ENCODE results near the gene BNC2. TPM values are rescaled to one million over a fixed set of nuclear protein-coding genes. Genes with fewer than 3 reads are reported as not detected.

The BNC2 gene
- total RNA-seq, 1 experiment from 2014 or later: 5.7 TPM

DNA sequence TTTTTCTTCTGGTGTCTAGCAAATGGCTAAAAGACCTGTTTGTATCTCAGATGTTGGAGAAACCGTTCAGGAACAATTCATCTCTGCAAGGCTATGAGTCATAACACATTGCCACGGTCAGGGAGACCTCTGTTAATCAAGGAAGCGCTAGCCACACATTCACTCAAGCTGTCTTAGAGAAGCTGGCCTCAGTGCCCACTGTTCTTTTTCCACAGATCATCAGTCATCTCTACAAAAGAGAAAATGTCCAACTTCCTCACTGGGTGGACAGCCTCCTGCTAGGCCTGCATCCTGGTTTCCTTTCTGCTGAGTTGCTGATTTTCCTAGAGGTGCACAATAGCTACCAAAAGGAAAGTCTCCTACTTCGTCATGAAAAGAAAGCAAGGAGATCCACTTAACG is 360.5 kb downstream of the BNC2 start:
- Histone ChIP-seq H3K9me3 (ENCODE audit: control insufficient read depth, insufficient read depth, low read depth, low read length) (no peaks in the 10 kb centered on the region), H3K4me3 (ENCODE audit: low read depth in 2 of 2, low read length in 2 of 2) (no peak overlapping the region), H3K36me3 (ENCODE audit: control insufficient read depth, insufficient read depth, low read length) (no peaks in the 10 kb centered on the region), H3K27ac (ENCODE audit: low read length) (no peak overlapping the region), H3K4me1 (ENCODE audit: control insufficient read depth, insufficient read depth, low read length) (no peaks in the 10 kb centered on the region; the same call in 1 of the 2 replicates), H3K27me3 (ENCODE audit: control insufficient read depth, insufficient read depth, low read length) (no peaks in the 10 kb centered on the region)
- intact Hi-C loops (cut with micrococcal nuclease; ENCODE audit: unreplicated experiment) (no loop called here), in situ Hi-C loops (cut with HindIII; ENCODE audit: low pct_unique_long_range_greater_than_20kb, low sequenced_read_pairs) (no loop called here)
- TF ChIP-seq CTCF (IDR thresholded peaks at IDR 0.05) (no peak), SIN3A (IDR thresholded peaks at IDR 0.05; ENCODE audit: borderline replicate concordance, insufficient read depth, low read depth, low read length) (no peak), TCF7L2 (IDR thresholded peaks at IDR 0.05; ENCODE audit: low read depth, low read length) (no peak), POLR2AphosphoS5 (IDR thresholded peaks at IDR 0.05; ENCODE audit: low read depth, low read length) (no peak)
- TF ChIP-seq, protein P1, sequence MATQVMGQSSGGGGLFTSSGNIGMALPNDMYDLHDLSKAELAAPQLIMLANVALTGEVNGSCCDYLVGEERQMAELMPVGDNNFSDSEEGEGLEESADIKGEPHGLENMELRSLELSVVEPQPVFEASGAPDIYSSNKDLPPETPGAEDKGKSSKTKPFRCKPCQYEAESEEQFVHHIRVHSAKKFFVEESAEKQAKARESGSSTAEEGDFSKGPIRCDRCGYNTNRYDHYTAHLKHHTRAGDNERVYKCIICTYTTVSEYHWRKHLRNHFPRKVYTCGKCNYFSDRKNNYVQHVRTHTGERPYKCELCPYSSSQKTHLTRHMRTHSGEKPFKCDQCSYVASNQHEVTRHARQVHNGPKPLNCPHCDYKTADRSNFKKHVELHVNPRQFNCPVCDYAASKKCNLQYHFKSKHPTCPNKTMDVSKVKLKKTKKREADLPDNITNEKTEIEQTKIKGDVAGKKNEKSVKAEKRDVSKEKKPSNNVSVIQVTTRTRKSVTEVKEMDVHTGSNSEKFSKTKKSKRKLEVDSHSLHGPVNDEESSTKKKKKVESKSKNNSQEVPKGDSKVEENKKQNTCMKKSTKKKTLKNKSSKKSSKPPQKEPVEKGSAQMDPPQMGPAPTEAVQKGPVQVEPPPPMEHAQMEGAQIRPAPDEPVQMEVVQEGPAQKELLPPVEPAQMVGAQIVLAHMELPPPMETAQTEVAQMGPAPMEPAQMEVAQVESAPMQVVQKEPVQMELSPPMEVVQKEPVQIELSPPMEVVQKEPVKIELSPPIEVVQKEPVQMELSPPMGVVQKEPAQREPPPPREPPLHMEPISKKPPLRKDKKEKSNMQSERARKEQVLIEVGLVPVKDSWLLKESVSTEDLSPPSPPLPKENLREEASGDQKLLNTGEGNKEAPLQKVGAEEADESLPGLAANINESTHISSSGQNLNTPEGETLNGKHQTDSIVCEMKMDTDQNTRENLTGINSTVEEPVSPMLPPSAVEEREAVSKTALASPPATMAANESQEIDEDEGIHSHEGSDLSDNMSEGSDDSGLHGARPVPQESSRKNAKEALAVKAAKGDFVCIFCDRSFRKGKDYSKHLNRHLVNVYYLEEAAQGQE (IDR thresholded peaks at IDR 0.05; ENCODE audit: insufficient read depth in 1 of 2, low read depth in 2 of 2, low read length in 1 of 2): no peak
- no peak for DNase-seq (ENCODE audit: low read depth, low spot score)
- ATAC-seq: no peak
- POLR2A ChIA-PET: no interaction called here
- CTCF ChIA-PET: no interaction called here
- no TSS peak for BruUV-seq (replicated peaks)

GRCh38 chr9:16505199-16505598 is 365.3 kb downstream of the BNC2 start:
- Histone ChIP-seq H3K9me3 (ENCODE audit: control insufficient read depth, insufficient read depth, low read depth, low read length) (no peaks in the 10 kb centered on the region), H3K27me3 (ENCODE audit: control insufficient read depth, insufficient read depth, low read length) (no peaks in the 10 kb centered on the region), H3K36me3 (ENCODE audit: control insufficient read depth, insufficient read depth, low read length) (no peaks in the 10 kb centered on the region), H3K4me3 (ENCODE audit: low read depth in 2 of 2, low read length in 2 of 2) (no peak overlapping the region), H3K4me1 (ENCODE audit: control insufficient read depth, insufficient read depth, low read length) (peaks cover 4% of the 10 kb centered on the region; the same call in 1 of the 2 replicates), H3K27ac (ENCODE audit: low read length) (peak overlapping the region; percentile 51; the same call in 1 of the 2 replicates)
- TF ChIP-seq TCF7L2 (IDR thresholded peaks at IDR 0.05; ENCODE audit: low read depth, low read length): 0 out of 2 replicates have a peak, but pooled peaks have one; percentile 35
- TF ChIP-seq, protein P1 (IDR thresholded peaks at IDR 0.05; ENCODE audit: insufficient read depth in 1 of 2, low read depth in 2 of 2, low read length in 1 of 2): no peak
- in situ Hi-C loops (cut with HindIII; ENCODE audit: low pct_unique_long_range_greater_than_20kb, low sequenced_read_pairs) (no loop called here), intact Hi-C loops (cut with micrococcal nuclease; ENCODE audit: unreplicated experiment) (no loop called here)
- DNase-seq (ENCODE audit: low read depth, low spot score) (no peak), ATAC-seq (peak; percentile 53; the same call in 1 of the 2 replicates)
- POLR2A ChIA-PET: no interaction called here
- CTCF ChIA-PET: no interaction called here
- no TSS peak for BruUV-seq (replicated peaks)

Data from Panc1 (cell line).